ENCODE results near the gene UROD. TPM values are rescaled to one million over a fixed set of nuclear protein-coding genes. Genes with fewer than 3 reads are reported as not detected.
"Not testable (repeated sequence)": the region's sequence is repeated elsewhere in the genome, so short reads cannot be mapped to it uniquely, and the experiment has no call there.

UROD gene
- total RNA-seq, 3 donors from 2014 or later: 74.1 to 115 (median 77.1) TPM

DNA sequence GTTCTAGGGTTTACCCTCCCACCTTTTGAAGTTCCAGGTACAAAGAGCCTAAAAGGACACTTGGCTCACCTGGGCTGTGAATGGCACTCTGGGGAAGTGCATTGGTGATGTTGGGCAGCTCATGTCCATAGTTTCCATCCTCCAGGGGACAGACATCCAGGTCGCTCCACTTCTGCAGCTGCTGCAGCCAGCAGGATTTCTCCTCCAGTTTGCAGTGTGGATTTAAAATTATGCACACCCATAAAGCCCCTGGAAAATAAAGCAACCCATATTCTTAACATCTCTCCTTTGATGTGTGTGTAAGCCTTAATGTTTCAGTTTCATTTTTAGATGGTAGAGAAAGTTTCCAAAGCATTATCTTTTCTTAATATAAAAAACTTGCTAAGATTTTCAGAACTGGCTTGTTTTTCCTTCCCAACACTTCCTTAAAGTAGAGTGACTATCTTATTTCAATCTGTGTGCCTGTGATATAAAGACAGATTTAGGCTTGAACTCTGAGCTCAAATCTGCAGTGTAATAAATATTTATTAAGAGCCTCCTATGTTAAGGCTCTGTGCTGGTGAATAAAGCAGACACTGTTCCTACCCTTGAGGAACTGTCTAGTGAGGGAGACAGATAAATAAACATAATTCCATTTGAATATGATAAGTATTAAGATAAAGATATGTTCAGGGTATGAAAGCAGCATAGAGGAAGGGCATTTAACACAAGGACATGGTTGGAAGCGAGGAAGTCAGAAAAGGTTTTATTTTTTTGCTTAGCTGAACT is 39.1 kb downstream of the UROD start:
- H3K27ac ChIP-seq: no peak overlapping the region
- DNase-seq (ENCODE audit: low spot score in 2 of 2): no peak
- intact Hi-C loops (cut with DNase I; ENCODE audit: low total_unique reads): no loop called here

DNA sequence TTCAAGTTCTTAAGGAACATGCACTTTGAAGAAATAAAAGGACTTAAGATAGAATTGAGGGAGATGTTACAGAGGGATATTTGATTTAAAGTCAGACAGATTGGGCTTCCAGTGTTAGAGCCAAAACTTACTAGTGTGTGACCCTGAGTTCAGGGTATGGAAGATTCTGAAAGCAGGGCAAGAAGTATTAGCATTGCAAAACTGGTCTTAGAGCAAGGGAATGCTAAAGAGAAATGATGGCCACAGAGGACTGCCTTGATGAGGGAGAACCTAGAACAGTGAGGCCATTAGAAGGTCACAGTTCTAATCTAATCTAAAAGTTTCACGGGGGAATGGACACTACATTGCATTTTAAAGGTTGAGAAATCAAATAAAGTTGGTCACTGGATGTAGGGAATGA is 45.5 kb downstream of the UROD start:
- no peak for TF ChIP-seq POLR2A (IDR thresholded peaks at IDR 0.05)
- TF ChIP-seq POLR2AphosphoS5 (IDR thresholded peaks at IDR 0.05): no peak
- TF ChIP-seq, protein P1, sequence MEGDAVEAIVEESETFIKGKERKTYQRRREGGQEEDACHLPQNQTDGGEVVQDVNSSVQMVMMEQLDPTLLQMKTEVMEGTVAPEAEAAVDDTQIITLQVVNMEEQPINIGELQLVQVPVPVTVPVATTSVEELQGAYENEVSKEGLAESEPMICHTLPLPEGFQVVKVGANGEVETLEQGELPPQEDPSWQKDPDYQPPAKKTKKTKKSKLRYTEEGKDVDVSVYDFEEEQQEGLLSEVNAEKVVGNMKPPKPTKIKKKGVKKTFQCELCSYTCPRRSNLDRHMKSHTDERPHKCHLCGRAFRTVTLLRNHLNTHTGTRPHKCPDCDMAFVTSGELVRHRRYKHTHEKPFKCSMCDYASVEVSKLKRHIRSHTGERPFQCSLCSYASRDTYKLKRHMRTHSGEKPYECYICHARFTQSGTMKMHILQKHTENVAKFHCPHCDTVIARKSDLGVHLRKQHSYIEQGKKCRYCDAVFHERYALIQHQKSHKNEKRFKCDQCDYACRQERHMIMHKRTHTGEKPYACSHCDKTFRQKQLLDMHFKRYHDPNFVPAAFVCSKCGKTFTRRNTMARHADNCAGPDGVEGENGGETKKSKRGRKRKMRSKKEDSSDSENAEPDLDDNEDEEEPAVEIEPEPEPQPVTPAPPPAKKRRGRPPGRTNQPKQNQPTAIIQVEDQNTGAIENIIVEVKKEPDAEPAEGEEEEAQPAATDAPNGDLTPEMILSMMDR (IDR thresholded peaks at IDR 0.05): no peak
- Histone ChIP-seq H3K9me3 (no peaks in the 10 kb centered on the region), H3K4me3 (no peak overlapping the region), H3K4me1 (no peaks in the 10 kb centered on the region), H3K36me3 (no peaks in the 10 kb centered on the region), H3K27ac (no peak overlapping the region), H3K27me3 (no peaks in the 10 kb centered on the region)
- DNase-seq (ENCODE audit: low spot score in 2 of 2): no peak
- intact Hi-C loops (cut with DNase I; ENCODE audit: low total_unique reads): no loop called here

More for the DNA sequence above, 39.1 kb downstream of the UROD start:
- Histone ChIP-seq H3K36me3 (no peaks in the 10 kb centered on the region), H3K9me3 (no peaks in the 10 kb centered on the region), H3K4me3 (no peak overlapping the region), H3K4me1 (no peaks in the 10 kb centered on the region), H3K27me3 (no peaks in the 10 kb centered on the region)
- TF ChIP-seq, protein P1 (IDR thresholded peaks at IDR 0.05): no peak
- TF ChIP-seq POLR2AphosphoS5 (IDR thresholded peaks at IDR 0.05) (no peak), POLR2A (IDR thresholded peaks at IDR 0.05) (no peak)

DNA sequence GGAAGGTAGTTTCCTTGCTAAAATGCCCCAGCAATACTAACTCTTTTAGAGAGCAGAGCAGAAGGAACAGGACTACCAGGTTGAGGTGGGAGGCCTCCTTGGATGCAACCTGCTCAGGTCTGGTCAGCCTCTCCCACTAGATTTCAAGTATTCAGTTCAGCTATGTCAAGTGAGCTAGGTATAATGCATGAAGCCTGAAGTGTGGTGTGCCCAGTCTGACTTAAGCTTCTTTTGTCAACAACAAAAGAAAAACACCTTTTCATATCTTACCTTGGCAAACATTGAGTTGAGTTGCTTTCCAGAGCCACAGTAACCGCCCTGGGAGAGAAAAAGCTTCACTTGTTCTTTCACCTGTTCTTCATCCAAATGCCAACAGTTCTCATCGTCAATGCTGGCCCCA is 47.8 kb downstream of the UROD start:
- TF ChIP-seq POLR2A (IDR thresholded peaks at IDR 0.05) (no peak), POLR2AphosphoS5 (IDR thresholded peaks at IDR 0.05) (no peak)
- TF ChIP-seq, protein P1 (IDR thresholded peaks at IDR 0.05): no peak
- no peak overlapping the region for H3K27ac ChIP-seq
- no peaks in the 10 kb centered on the region for H3K36me3 ChIP-seq

DNA sequence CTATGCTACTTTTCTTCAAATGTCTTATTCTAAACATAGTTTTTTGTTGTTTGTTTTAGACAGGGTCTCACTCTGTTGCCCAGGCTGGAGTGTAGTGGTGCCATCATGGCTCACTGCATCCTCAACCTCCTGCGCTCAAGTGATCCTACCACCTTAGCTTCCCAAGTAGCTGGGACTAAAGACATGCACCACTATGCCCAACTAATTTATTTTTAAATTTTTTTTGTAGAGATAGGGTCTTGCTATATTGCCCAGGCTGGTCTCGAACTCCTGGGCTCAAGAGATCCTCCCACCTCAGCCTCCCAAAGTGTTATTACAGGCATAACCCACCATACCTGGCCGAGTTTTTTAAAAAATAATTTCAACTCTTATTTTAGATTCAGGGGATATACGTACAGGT is 50.4 kb downstream of the UROD start:
- H3K4me1 ChIP-seq; H3K27me3 ChIP-seq; intact Hi-C loops (cut with DNase I; ENCODE audit: low total_unique reads); H3K27ac ChIP-seq; DNase-seq (ENCODE audit: low spot score in 2 of 2); H3K4me3 ChIP-seq; H3K36me3 ChIP-seq; H3K9me3 ChIP-seq: not testable (repeated sequence)

More for the DNA sequence above, 47.8 kb downstream of the UROD start:
- Histone ChIP-seq H3K4me1 (no peaks in the 10 kb centered on the region), H3K9me3 (no peaks in the 10 kb centered on the region), H3K4me3 (no peak overlapping the region), H3K27me3 (no peaks in the 10 kb centered on the region)
- no peak for DNase-seq (ENCODE audit: low spot score in 2 of 2)
- intact Hi-C loops (cut with DNase I; ENCODE audit: low total_unique reads): no loop called here

DNA sequence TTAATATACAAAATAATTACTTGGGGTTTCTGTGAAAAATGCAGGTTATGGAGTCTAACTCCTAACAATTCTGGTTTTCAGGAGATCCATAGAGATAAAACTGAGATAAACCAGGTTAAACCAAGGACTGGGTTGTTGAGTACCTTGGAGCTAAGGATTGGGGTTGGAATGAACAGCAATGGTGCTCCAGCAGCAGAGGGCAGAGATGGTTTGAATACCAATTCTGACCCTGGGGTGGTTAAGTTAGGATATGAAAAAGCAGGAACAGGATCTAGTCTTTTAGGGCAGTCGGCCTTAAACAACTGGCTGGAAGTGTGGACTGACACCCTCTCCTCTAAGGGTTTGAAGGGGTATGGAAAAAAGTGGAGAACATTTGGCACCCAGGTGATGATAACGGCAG is 53.0 kb downstream of the UROD start:
- no peak for DNase-seq (ENCODE audit: low spot score in 2 of 2)
- no peak overlapping the region for H3K27ac ChIP-seq
- H3K9me3 ChIP-seq: no peaks in the 10 kb centered on the region
- H3K27me3 ChIP-seq: no peaks in the 10 kb centered on the region
- no peak overlapping the region for H3K4me3 ChIP-seq
- H3K36me3 ChIP-seq: no peaks in the 10 kb centered on the region
- intact Hi-C loops (cut with DNase I; ENCODE audit: low total_unique reads): no loop called here
- TF ChIP-seq POLR2AphosphoS5 (IDR thresholded peaks at IDR 0.05) (no peak), POLR2A (IDR thresholded peaks at IDR 0.05) (no peak)
- TF ChIP-seq, protein P1 (IDR thresholded peaks at IDR 0.05): no peak
- H3K4me1 ChIP-seq: no peaks in the 10 kb centered on the region

Other genes with a start within 250 kb of the UROD start
- 1,000 to 10,000 TPM; 2,158 to 3,355 (median 2,591) TPM for gene RPS8, start 236.7 kb upstream of the UROD start, total RNA-seq
- under 1 TPM in 2 of 3 donors, not detected in 1; 0.15 to 0.66 TPM for gene BEST4, start 224.1 kb upstream of the UROD start, total RNA-seq
- 10 to 100 TPM; 13.6 to 29.0 (median 21.6) TPM for gene PLK3, start 211.9 kb upstream of the UROD start, total RNA-seq
- 1 to 10 TPM in 2 of 3 donors, under 1 TPM in 1; 0.80 to 2.0 (median 1.3) TPM for gene DYNLT4, start 204.9 kb upstream of the UROD start, total RNA-seq
- gene BTBD19, start 203.7 kb upstream of the UROD start, total RNA-seq: 1 to 10 TPM; 3.8 to 7.0 (median 6.9) TPM
- gene PTCH2, start 169.0 kb upstream of the UROD start, total RNA-seq: 1 to 10 TPM in 2 of 3 donors, under 1 TPM in 1; 0.32 to 2.2 (median 1.3) TPM
- gene EIF2B3, start 25.7 kb upstream of the UROD start, total RNA-seq: 10 to 100 TPM; 26.9 to 28.8 (median 28.8) TPM
- 10 to 100 TPM; 32.8 to 45.8 (median 33.4) TPM for gene HECTD3, start 930 bp upstream of the UROD start, total RNA-seq
- 1 to 10 TPM; 1.6 to 4.5 (median 3.3) TPM for gene ZSWIM5, start 194.4 kb downstream of the UROD start, total RNA-seq